Neural cell (in vitro differentiated cells): ENCODE results near the gene RGS14. TPM values are rescaled to one million over a fixed set of nuclear protein-coding genes. Genes with fewer than 3 reads are reported as not detected.
"Not testable (repeated sequence)": the region's sequence is repeated elsewhere in the genome, so short reads cannot be mapped to it uniquely, and the experiment has no call there.

Experiments used
- H2AFZ ChIP-seq: fragments of 200-600, 300-800 bp; sonication (generic), shearing (Covaris generic); 2 replicates; pipeline ENCODE4 v1.6.0; 2014; ENCODE audit warnings: low read depth, mild to moderate bottlenecking, antibody characterized with exemption, low read length, moderate library complexity
- H3F3A ChIP-seq: fragments of 200-600 bp; shearing (Covaris generic); 2 replicates; pipeline ENCODE4 v1.6.1; 2016; ENCODE audit warnings: mild to moderate bottlenecking, moderate library complexity, mixed read lengths, antibody characterized with exemption, low read length; ENCODE audit not compliant: insufficient read depth, poor library complexity, severe bottlenecking
- H3K27ac ChIP-seq: fragments of 200-600, 300-800 bp; sonication (generic), shearing (Covaris generic); 2 replicates; pipeline ENCODE4 v1.5.1; 2014; ENCODE audit warnings: mild to moderate bottlenecking, low read length, moderate library complexity
- H3K27me3 ChIP-seq: fragments of 300-800, 200-600 bp; sonication (generic), shearing (Covaris generic); 2 replicates; pipeline ENCODE4 v1.6.0; 2014; ENCODE audit warnings: mild to moderate bottlenecking, low read depth, low read length, moderate library complexity; ENCODE audit not compliant: insufficient read depth
- H3K36me3 ChIP-seq: fragments of 300-800, 200-600 bp; sonication (generic), shearing (Covaris generic); 2 replicates; pipeline ENCODE4 v1.5.1; 2014; ENCODE audit warnings: mild to moderate bottlenecking, antibody characterized with exemption, low read length, moderate library complexity; ENCODE audit not compliant: insufficient read depth
- H3K4me2 ChIP-seq: fragments of 300-800, 200-600 bp; sonication (generic), shearing (Covaris generic); 2 replicates; pipeline ENCODE4 v1.6.0; 2014; ENCODE audit warnings: mild to moderate bottlenecking, low read length
- H3K4me3 ChIP-seq: fragments of 300-800, 200-600 bp; sonication (generic), shearing (Covaris generic); 2 replicates; pipeline ENCODE4 v1.5.1; 2014; ENCODE audit warnings: mild to moderate bottlenecking, low read length, moderate library complexity
- H3K79me2 ChIP-seq: fragments of 200-600 bp; shearing (Covaris generic); replicated peaks from 2 replicates; pipeline ENCODE4 v1.6.0; 2014; ENCODE audit warnings: mild to moderate bottlenecking, low read length, moderate library complexity; ENCODE audit not compliant: insufficient read depth
- H3K9ac ChIP-seq: fragments of 300-800, 200-600 bp; sonication (generic), shearing (Covaris generic); 2 replicates; pipeline ENCODE4 v1.6.1; 2016; ENCODE audit warnings: mild to moderate bottlenecking, low read length, mixed read lengths
- H3K9me2 ChIP-seq: fragments of 200-600 bp; shearing (Covaris generic); 2 replicates; pipeline ENCODE4 v1.6.1; 2016; ENCODE audit warnings: mild to moderate bottlenecking, low read length, mixed read lengths; ENCODE audit not compliant: insufficient read depth
- H3K9me3 ChIP-seq: fragments of 200-600, 300-800 bp; sonication (generic), shearing (Covaris generic); 2 replicates; pipeline ENCODE4 v1.6.1; 2016; ENCODE audit warnings: mild to moderate bottlenecking, mixed run types, low read length, moderate library complexity, mixed read lengths
- H4K20me1 ChIP-seq: fragments of 200-600 bp; shearing (Covaris generic); 2 replicates; pipeline ENCODE4 v1.6.1; 2016; ENCODE audit warnings: mild to moderate bottlenecking, mixed run types; ENCODE audit not compliant: insufficient read depth
- EP300 ChIP-seq: fragments of 450-650 bp; conservative IDR thresholded peaks from 2 replicates; pipeline ENCODE4 v1.6.1; 2014; ENCODE audit warnings: antibody characterized with exemption, mild to moderate bottlenecking, moderate library complexity; ENCODE audit not compliant: poor library complexity, severe bottlenecking
- EZH2 ChIP-seq: fragments of 200-600, 300-800 bp; shearing (Covaris generic), sonication (generic); IDR thresholded peaks from 2 replicates; pipeline ENCODE4 v1.6.1; 2014; ENCODE audit warnings: antibody characterized with exemption, low read length, borderline replicate concordance, mild to moderate bottlenecking; ENCODE audit not compliant: insufficient read depth, poor library complexity, severe bottlenecking
- MXI1 ChIP-seq: fragments of 450-650 bp; conservative IDR thresholded peaks from 2 replicates; pipeline ENCODE4 v1.6.1; 2014; ENCODE audit warnings: antibody characterized with exemption, mild to moderate bottlenecking; ENCODE audit not compliant: poor library complexity, severe bottlenecking
- POLR2AphosphoS5 ChIP-seq: IDR thresholded peaks from 2 replicates; pipeline ENCODE4 v1.6.1; 2012
- RAD21 ChIP-seq: fragments of 450-650 bp; conservative IDR thresholded peaks from 2 replicates; pipeline ENCODE4 v1.6.1; 2014; ENCODE audit warnings: antibody characterized with exemption, mild to moderate bottlenecking, moderate library complexity
- SMC3 ChIP-seq: fragments of 450-650 bp; conservative IDR thresholded peaks from 2 replicates; pipeline ENCODE4 v1.6.1; 2014; ENCODE audit warnings: antibody characterized with exemption, mild to moderate bottlenecking, moderate library complexity; ENCODE audit not compliant: poor library complexity
- TAF1 ChIP-seq: IDR thresholded peaks from 2 replicates; pipeline ENCODE4 v1.6.1; 2012; ENCODE audit warnings: low read depth
- polyA plus RNA-seq: library from polyadenylated mRNA; depleted of rRNA; stranded (reverse); fragments of >200 nt; gene quantifications from 2 replicates; pipeline ENCODE4 v1.2.3, GENCODE V29; 2014
- TF ChIP-seq, protein P1 (sequence below): IDR thresholded peaks from 2 replicates; pipeline ENCODE4 v1.6.1; 2012; ENCODE audit warnings: borderline replicate concordance
- TF ChIP-seq, protein P2 (sequence below): fragments of 450-650 bp; IDR thresholded peaks from 2 replicates; pipeline ENCODE4 v1.5.1; 2014; ENCODE audit warnings: antibody characterized with exemption, mild to moderate bottlenecking, moderate library complexity; ENCODE audit not compliant: poor library complexity, severe bottlenecking

RGS14 gene
- polyA plus RNA-seq, 1 donor from 2014 or later, result 32.3 TPM

DNA sequence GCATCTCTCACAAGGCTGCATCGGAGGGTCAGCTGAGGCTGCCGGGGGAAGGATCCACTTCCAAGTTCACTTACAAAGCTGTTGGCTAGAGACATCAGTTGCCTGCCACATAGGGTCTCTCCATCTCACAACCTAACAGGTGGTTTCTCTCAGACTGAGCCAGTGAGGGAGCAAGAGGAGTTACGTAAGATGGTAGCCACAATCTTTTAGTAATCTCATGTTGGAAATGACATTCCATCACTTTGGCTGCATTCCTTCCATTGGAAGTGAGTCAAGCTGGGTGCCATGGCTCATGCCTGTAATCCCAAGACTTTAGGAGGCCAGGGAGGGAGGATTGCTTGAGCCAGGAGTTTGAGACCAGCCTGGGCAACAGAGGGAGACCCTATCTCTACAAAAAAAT lies 61.3 kb downstream of the RGS14 start:
- Histone ChIP-seq H2AFZ (no peak overlapping the region), H3F3A (no peaks in the 10 kb centered on the region), H3K27me3 (no peaks in the 10 kb centered on the region), H3K9me3 (no peaks in the 10 kb centered on the region), H3K9ac (no peak overlapping the region), H3K4me3 (no peak overlapping the region), H3K4me2 (no peak overlapping the region), H3K27ac (no peak overlapping the region), H3K36me3 (no peaks in the 10 kb centered on the region), H3K79me2 (no peaks in the 10 kb centered on the region), H4K20me1 (no peaks in the 10 kb centered on the region), H3K9me2 (no peaks in the 10 kb centered on the region)
- TF ChIP-seq RAD21 (no peak), EZH2 (no peak), EP300 (no peak)

DNA sequence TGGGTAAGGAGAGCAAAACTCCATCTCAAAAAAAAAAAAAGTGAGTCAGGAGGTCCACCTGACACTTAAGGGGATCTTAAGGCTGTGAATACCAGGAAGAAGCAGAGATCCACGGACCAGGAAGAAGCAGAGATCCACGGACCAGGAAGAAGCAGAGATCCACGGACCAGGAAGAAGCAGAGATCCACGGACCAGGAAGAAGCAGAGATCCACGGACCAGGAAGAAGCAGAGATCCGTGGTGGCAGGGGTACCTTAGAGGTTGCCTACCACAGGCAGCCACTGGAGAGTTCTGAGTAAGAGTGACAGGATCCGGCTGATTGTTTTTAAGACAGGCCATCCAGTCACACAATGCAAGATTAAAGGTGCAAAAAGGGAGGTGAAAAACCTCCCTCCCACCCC lies 62.7 kb downstream of the RGS14 start:
- H3K27ac ChIP-seq, H3K9me3 ChIP-seq, H3K36me3 ChIP-seq: not testable (repeated sequence)

DNA sequence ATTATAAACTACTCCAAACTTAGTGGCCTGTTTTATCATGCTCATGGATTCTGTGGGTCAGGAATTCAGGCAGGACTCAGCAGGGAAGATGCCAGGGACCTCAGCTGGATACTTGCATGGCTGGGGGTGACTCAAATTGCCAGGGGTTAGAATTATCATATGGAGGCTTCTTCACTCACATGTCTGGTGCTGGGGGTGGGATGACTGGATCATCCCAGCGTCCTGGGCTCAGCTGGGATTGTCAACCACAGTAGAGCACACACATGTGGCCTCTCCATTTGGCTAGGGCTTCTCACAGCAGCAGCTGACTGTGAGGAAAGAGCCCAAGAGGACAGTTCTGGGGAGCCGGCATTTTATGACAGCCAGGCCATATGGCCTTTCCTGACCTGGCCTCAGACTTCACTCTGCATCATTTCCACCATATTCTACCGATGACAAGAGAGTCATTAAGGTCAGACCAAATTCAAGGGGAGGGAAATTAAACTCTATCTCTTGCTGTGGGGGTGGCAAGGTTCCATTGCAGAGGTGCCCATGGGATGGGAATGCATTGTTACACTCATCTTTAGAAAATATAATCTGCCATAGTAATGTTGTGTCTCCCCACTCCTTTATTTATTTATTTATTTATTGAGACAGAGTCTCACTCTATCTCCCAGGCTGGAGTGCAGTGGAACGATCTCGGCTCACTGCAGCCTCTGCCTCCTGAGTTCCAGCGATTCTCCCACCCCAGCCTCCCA lies 63.5 kb downstream of the RGS14 start:
- Histone ChIP-seq H3F3A (no peaks in the 10 kb centered on the region), H4K20me1 (no peaks in the 10 kb centered on the region), H2AFZ (no peak overlapping the region), H3K27ac (no peak overlapping the region), H3K9me2 (no peaks in the 10 kb centered on the region), H3K9me3 (no peaks in the 10 kb centered on the region), H3K4me3 (no peak overlapping the region), H3K36me3 (no peaks in the 10 kb centered on the region), H3K4me2 (no peak overlapping the region), H3K27me3 (no peaks in the 10 kb centered on the region), H3K79me2 (no peaks in the 10 kb centered on the region), H3K9ac (no peak overlapping the region)
- TF ChIP-seq SMC3 (no peak), RAD21 (no peak), POLR2AphosphoS5 (no peak), EZH2 (no peak), EP300 (no peak), TAF1 (no peak), MXI1 (no peak)
- TF ChIP-seq, protein P1, sequence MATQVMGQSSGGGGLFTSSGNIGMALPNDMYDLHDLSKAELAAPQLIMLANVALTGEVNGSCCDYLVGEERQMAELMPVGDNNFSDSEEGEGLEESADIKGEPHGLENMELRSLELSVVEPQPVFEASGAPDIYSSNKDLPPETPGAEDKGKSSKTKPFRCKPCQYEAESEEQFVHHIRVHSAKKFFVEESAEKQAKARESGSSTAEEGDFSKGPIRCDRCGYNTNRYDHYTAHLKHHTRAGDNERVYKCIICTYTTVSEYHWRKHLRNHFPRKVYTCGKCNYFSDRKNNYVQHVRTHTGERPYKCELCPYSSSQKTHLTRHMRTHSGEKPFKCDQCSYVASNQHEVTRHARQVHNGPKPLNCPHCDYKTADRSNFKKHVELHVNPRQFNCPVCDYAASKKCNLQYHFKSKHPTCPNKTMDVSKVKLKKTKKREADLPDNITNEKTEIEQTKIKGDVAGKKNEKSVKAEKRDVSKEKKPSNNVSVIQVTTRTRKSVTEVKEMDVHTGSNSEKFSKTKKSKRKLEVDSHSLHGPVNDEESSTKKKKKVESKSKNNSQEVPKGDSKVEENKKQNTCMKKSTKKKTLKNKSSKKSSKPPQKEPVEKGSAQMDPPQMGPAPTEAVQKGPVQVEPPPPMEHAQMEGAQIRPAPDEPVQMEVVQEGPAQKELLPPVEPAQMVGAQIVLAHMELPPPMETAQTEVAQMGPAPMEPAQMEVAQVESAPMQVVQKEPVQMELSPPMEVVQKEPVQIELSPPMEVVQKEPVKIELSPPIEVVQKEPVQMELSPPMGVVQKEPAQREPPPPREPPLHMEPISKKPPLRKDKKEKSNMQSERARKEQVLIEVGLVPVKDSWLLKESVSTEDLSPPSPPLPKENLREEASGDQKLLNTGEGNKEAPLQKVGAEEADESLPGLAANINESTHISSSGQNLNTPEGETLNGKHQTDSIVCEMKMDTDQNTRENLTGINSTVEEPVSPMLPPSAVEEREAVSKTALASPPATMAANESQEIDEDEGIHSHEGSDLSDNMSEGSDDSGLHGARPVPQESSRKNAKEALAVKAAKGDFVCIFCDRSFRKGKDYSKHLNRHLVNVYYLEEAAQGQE, result no peak
- TF ChIP-seq, protein P2, sequence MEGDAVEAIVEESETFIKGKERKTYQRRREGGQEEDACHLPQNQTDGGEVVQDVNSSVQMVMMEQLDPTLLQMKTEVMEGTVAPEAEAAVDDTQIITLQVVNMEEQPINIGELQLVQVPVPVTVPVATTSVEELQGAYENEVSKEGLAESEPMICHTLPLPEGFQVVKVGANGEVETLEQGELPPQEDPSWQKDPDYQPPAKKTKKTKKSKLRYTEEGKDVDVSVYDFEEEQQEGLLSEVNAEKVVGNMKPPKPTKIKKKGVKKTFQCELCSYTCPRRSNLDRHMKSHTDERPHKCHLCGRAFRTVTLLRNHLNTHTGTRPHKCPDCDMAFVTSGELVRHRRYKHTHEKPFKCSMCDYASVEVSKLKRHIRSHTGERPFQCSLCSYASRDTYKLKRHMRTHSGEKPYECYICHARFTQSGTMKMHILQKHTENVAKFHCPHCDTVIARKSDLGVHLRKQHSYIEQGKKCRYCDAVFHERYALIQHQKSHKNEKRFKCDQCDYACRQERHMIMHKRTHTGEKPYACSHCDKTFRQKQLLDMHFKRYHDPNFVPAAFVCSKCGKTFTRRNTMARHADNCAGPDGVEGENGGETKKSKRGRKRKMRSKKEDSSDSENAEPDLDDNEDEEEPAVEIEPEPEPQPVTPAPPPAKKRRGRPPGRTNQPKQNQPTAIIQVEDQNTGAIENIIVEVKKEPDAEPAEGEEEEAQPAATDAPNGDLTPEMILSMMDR, result no peak

More for the DNA sequence above, 62.7 kb downstream of the RGS14 start:
- H3F3A ChIP-seq, H2AFZ ChIP-seq, H3K4me2 ChIP-seq, H4K20me1 ChIP-seq, H3K4me3 ChIP-seq, H3K79me2 ChIP-seq, H3K27me3 ChIP-seq, H3K9ac ChIP-seq, H3K9me2 ChIP-seq: not testable (repeated sequence)

Other genes starting within 250 kb of the RGS14 start
- gene NSD1, start 224.2 kb upstream of the RGS14 start, polyA plus RNA-seq, result 12.8 and 15.0 TPM in 2 replicates
- 79.0 and 96.8 TPM in 2 replicates for gene RAB24, start 54.2 kb upstream of the RGS14 start, polyA plus RNA-seq
- 133 and 163 TPM in 2 replicates for gene PRELID1, start 54.1 kb upstream of the RGS14 start, polyA plus RNA-seq
- gene MXD3, start 46.0 kb upstream of the RGS14 start, polyA plus RNA-seq, result 6.8 and 9.3 TPM in 2 replicates
- gene LMAN2, start 6.3 kb upstream of the RGS14 start, polyA plus RNA-seq, result 155 and 156 TPM in 2 replicates
- gene SLC34A1, start 26.5 kb downstream of the RGS14 start, polyA plus RNA-seq, result not detected in 2 replicates
- gene PFN3, start 42.7 kb downstream of the RGS14 start, polyA plus RNA-seq, result not detected in 2 replicates
- 1.4 and 7.8 TPM in 2 replicates for gene F12, start 51.6 kb downstream of the RGS14 start, polyA plus RNA-seq
- gene GRK6, start 68.8 kb downstream of the RGS14 start, polyA plus RNA-seq, result 22.6 and 26.5 TPM in 2 replicates
- gene PRR7, start 88.9 kb downstream of the RGS14 start, polyA plus RNA-seq, result 44.1 and 46.6 TPM in 2 replicates
- 319 and 353 TPM in 2 replicates for gene DBN1, start 115.7 kb downstream of the RGS14 start, polyA plus RNA-seq
- 21.0 and 45.4 TPM in 2 replicates for gene PDLIM7, start 139.7 kb downstream of the RGS14 start, polyA plus RNA-seq
- gene DOK3, start 151.9 kb downstream of the RGS14 start, polyA plus RNA-seq, result 5.1 and 5.5 TPM in 2 replicates
- gene DDX41, start 159.0 kb downstream of the RGS14 start, polyA plus RNA-seq, result 113 and 212 TPM in 2 replicates
- 79.2 and 97.3 TPM in 2 replicates for gene FAM193B, start 196.6 kb downstream of the RGS14 start, polyA plus RNA-seq
- 53.8 and 59.1 TPM in 2 replicates for gene TMED9, start 234.3 kb downstream of the RGS14 start, polyA plus RNA-seq
- 60.2 and 66.1 TPM in 2 replicates for gene B4GALT7, start 242.2 kb downstream of the RGS14 start, polyA plus RNA-seq